Activated CD4-positive, alpha-beta T cell treated with anti-CD3 and anti-CD28 coated beads for 48 hours (primary cell): ENCODE data around the gene FYN.
"Not testable (repeated sequence)": the region's sequence is repeated elsewhere in the genome, so short reads cannot be mapped to it uniquely, and the experiment has no call there.

Source experiments
- DNase-seq: peaks from one replicate; pipeline ENCODE4 v3.0.0-alpha.2; 2020

Gene FYN

GRCh38 chr6:111849298-111849697, 24.0 kb downstream of the FYN start:
- DNase-seq, result no peak

GRCh38 chr6:111848262-111848812, 24.9 kb downstream of the FYN start:
- no peak for DNase-seq

DNA sequence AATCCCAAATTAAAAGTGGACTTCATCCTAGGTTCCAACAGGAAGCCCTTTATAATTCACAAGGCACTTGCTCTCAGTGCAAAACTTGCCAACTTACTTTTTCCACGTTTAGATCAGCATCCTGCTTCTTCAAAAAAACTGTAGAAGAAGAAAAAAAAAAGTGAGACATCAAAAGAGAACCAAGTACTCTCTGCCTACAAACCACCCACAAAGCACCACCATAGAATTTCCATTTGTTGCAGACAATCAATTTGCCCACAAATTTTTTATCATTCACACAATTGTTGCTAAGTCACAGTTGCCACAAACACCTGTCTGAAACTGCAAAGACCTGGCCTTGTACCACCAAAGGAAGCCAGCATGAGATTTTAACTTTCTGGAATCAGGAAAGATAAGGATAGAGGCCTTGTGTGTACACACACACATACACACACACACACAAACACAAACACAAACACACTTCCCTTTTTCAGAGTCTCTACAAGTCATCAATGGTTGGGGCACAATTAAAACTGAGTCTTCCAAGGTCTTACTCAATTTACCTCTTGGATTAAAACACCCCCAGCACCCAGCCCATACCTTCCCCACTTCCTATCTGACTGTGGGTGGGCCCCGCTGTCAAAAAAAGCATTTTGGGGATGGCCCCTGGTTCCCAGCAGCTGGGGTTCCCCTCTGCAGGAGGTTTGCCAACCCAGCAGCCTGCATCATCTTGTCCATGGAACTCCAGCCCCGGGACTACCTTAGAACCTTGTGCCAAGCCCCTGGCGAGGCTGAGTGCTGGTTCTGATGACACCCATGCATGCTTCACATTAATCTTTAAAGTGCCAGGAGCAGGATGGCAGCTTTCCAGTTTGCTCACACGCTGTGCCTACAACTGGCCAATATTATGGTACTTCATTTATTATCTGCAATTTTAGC, 26.5 kb downstream of the FYN start:
- no peak for DNase-seq

GRCh38 chr6:111846066-111846465, 27.2 kb downstream of the FYN start:
- no peak for DNase-seq

GRCh38 chr6:111845441-111845871, 27.8 kb downstream of the FYN start:
- no peak for DNase-seq

- no peak for DNase-seq
Observed at GRCh38 chr6:111844921-111845320, 28.3 kb downstream of the FYN start.

DNA sequence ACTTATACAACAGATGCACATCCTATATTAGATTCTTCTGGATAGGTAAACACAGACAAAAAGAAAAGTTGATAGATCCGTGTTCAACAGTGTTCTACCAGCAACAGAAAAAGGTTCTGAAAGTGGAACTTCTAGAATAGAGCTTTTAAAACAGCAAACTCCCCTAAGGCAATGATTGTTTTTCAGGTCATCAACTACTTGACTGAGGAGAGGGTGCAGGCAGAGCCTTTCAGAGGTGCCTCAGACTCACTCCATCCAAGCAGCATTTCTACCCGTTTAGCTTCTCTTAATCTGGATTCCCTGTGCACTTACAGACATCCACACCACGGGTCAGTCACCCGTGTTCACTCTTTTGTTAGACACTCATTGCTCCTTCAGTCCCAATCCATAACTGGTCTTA, 28.9 kb downstream of the FYN start:
- DNase-seq, result no peak

DNA sequence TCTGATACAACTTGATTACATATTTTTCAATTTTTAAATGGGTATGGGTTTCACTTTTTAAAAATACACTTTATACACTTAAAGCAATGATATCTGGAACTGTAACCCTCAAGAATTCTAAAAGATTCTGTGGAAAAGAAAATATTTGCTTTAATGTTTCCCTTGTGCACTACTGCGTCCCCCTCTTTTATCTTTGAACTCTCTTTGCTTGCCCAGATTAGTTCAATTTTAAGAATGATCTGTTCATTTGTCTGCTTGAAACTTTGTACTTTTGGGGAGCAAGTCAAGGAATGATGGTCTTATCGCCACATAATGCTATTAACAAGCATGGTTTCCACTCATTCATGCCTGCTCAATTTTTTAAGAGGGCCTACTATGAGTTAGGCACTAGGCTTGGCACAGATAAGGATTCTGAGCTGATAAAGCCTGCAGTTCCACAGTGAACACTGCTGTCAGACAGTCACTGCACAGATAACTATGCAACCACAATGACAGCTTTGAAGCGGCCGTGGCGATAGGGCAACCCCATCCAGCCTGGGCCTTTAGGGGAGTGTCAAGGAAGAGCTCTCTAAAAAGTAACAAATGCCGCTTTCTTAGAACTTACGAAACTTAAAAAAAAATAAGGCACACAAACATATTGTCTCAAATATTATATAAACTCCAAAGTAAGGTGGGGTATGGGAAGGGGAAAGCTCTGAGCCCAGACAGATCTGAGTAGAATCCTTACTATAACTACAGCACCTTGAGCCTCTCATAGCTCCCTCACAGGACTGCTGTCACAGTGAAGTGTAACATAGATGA, 29.7 kb downstream of the FYN start:
- peak; percentile 80 for DNase-seq

DNA sequence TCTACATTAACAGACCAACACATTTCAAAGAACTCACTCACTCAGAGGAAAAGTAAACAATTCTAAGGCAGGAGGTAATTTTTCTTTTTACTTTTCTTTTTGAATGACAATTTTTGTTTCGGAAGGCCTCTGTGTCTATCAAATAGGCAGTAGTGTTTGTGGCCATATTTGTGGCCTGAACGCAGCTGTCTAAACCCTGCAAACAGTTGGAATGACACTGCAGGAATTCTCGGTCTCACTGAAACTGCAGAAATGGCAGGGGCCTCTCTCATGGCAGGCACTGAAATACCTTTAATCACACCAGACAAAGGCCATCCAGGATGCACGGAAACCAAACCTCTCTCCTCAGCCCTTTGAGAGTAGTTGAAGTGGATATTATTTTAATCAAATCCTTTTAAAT, 30.4 kb downstream of the FYN start:
- DNase-seq, result no peak

DNA sequence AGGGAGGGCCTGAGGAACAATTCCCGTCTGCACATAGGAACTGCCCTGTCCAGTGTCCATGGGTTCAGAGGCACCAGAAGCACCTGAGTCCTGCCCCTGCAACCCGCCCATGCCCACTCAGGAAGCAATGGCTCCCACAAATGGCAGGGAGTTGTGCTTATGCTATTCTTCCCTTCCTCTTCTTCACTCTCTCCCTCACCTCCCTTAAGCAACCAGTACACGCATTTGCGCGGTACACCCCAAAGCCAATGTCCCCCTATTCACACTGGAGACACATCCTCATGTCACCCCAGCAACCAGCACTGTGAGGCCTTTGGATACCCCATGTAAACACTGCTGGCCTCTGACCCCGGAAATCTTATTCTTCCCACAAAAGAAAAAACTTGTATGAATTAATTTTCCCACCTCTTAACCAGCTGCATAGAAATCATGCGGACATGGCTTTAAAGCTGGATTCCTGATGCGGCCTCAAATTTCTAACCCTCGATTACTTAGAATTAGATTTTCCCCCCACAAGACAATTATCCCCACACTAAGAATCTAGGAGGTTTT, 30.9 kb downstream of the FYN start:
- DNase-seq, result no peak

DNA sequence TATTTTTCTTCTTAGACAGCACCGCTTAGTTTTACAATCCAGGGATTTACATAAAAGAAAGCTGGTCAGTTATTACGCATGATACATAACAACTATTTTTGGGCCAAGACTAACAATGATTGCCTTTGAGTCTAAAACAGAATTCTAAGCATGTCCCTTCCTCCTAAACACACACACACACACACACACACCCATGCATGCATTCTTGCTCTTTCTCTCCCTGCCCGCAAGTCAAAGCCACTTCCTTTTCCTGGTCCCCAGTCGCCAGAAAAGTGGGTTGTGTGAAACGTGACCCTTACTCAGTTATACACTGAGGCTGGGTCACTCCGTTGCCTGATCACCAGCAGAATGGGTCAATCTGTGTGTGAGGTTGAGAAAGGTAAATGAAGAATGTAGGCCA, 31.4 kb downstream of the FYN start:
- peak; percentile 51 for DNase-seq

DNA sequence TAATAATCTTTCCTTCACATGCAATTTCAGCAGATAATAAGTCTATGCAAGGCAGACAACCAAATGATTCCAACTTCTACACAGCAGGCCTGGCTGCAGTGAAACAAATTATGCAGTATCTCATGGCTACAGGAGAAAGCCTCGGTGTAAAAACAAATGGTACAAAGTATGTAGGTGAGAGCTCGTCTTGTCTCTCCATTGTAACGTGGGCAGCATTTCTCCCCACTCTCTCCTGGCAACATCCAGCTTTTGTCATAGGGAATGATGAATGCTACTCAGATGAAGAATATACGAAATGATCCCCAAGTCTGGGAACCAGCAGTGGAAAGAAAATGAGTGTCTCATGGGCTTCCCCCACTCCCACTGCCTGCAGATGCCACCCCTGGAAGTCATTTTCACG, 32.4 kb downstream of the FYN start:
- DNase-seq, result no peak

DNA sequence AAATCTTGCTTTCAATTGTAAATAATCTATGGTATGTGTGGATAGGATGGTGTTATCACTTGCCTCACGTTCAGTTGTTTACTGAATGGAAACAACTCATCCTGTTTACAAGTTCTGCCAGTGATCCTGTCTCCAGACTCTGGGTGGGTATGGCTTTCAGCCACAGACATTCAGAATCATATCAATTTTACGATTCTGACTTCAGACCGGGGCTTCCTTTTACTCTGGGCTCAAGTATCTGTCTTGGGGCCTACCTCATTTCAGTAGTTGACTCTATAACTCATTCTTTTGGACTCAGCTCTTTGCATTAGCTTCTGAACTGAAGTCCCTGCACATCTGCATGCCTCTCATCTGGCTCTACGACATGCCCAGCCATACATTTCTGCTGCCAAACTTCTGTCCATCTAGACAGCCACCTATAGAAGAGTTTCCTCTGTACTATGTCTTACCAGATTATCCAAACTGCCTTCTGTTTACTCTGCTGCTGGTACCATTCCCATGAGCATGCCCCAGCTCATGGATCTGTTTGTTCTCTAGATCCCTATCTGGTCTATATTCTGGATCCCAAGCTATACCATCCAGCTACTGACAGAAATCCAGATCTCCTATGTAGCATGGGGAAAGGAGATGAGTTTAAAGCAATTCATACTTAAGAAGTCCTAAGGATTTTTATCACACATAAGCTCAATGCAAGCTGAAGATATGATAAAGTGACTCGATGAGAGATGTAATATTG, 34.3 kb downstream of the FYN start:
- peak; percentile 57 for DNase-seq

DNA sequence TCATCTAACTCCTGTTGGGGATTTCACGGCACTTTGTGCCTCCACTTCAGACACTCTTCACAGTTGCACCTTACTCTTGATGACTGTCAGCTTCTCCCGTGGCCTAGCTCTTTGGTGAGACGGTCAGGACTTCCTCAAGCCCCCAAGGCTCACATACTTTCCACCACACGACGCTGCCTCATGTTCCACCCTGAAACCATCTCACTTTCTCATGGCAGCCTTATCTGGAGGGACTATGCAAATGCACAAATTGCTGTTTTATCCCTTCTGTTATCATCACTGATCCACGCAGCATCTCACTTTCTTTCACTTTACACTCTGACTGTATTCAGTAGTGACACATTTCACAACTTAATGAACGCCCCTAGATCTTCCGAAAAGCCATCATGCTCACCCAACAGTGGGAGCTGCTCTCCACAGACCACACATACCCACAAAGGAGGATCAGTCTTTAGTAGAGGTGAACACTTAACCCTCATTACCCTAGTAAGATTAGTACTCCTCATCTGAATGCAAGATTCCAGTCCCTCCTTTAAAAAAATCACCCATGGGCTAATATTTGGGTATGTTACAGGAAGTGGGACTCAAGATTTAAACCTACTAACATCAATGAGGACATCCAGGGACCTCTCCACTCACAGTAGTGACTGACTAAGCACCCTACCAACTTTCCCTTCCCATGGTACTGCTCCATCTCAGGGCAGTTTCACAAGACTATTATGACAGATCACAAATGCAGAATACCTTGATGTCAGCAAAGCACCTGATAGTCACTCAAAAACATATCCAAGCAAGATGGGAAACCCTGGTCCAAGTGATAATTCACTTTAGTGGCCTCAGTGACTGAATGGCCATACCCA, 35.4 kb downstream of the FYN start:
- DNase-seq, result peak; percentile 70

DNA sequence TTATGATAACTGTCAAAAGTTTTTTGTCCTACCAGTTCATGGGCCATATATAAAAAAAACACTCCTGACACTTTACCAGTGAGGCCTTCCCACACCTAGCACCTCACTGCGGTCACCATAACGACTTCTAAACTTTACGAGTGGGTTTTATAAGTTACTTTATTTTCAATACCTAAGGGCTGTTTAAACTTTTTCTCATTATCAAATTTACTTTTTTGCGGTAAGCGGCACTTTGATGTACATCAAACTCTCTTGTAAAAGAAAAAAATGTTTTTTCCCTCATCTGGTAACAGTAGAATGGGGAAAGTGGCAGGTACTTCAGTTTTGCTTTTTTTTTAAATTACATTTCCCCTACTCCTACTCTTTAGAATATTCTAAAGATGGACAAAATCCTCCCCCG, 36.2 kb downstream of the FYN start:
- DNase-seq, result no peak

DNA sequence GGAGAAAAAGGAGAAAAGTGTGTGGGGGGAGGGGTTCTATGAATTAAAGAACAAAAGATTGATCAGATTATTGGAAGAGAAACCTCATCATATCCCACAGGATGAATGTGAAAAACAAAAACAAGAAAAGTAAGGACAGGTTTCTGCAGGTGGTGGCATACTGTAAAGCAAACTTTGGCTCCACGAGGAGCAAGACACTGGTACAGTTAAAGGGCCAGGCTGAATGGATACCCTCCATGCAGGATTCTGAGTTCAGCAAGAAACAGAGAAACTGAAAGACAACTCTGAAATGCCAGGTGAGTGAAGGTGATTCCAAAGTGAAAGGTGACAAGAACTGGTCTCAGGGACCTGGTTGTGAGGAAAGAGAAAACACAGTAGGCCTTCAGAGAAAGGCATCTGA, 37.4 kb downstream of the FYN start:
- no peak for DNase-seq

GRCh38 chr6:111835398-111835797, 37.9 kb downstream of the FYN start:
- not testable (repeated sequence) for DNase-seq

DNA sequence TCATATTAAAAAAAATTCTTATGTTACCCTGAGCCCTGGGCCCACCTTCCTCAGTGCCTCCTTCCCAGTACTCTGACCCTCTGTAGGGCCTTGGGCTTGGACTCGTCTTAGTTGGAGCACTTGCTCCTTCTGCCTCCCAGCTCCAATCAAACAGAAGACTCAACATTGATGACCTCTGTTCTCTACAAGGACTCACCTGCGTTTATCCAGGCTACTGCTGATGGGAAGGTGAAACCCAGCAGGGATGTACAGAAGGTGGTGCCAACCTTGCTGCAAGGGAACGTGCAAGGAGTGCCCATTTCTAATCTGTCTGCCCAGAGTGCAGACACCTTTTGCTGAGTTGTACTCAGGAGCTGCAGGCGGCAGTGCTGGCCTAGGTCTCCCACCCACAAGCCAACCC, 38.9 kb downstream of the FYN start:
- DNase-seq, result no peak

DNA sequence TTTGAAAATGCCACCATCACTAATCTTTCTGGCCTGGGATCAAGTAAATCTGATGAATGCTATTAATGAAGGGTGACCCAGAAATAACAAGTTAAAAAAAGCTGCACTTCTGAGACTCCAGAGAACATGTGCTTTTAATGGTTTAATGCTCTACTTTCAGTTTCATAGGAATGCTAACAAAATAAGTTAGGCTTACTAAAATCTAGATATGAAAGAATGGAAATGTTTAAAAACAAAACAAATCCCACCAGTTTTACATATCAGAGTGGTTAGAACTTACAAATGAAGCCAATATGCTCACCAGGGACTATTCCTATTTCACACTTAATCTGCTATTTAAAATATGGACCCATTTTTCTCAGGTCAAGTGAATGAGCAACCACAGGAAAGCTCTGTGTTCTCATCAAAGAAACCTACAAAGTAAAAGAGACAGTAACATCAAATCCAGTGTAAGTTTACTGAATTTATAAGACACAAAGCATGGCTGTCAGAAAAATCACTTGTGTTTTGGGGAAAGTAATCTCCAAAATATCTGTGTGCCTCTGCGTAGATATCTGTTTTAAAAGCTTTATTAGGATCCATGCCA, 40.3 kb downstream of the FYN start:
- DNase-seq, result no peak

- no peak for DNase-seq
Observed at GRCh38 chr6:111831408-111831807, 41.8 kb downstream of the FYN start.

GRCh38 chr6:111829998-111830397, 43.3 kb downstream of the FYN start:
- no peak for DNase-seq
